K562 (cell line): Measurements from ENCODE around the gene FAM240A. TPM values are rescaled to one million over a fixed set of nuclear protein-coding genes. Genes with fewer than 3 reads are reported as not detected.

Experiments used
- ATAC-seq: fragments of 200-7000 bp; cut with Tn5 transposase; 3 replicates; pipeline ENCODE4 v1.9.1; 2020; ENCODE audit warnings: moderate library complexity
- BruUV-seq: library from RNA; stranded (reverse); fragments of 400-500 nt; replicated peaks from 2 replicates; lab custom pipeline; 2021; lab: Mats Ljungman, UMichigan
- CTCF ChIA-PET: fragments of 300-600 bp; formaldehyde crosslinking; extraction: SDS; loops from one replicate; lab custom pipeline; 2021; ENCODE audit warnings: low intra/inter-chr PET ratio; lab: Yijun Ruan, JAX
- POLR2A ChIA-PET: fragments of 300-600, 350-650 bp; sonication (Branson Sonifier 250); formaldehyde crosslinking; extraction: SDS; loops from one replicate; lab custom pipeline; 2021; ENCODE audit warnings: antibody characterized with exemption, inconsistent platforms; lab: Yijun Ruan, JAX
- DNase-seq, 4 experiments: peaks; one replicate each; pipeline versions ENCODE4 v3.0.0 to v3.0.0-alpha.2; 2011 to 2018; ENCODE audit warnings: low spot score in 3 of 4, mixed read lengths in 3 of 4; ENCODE audit errors: extremely low read depth in 1 of 4
- FAIRE-seq: peaks from 2 replicates; lab custom pipeline; 2011; peaks lifted over from hg19 to GRCh38; lab: Jason Lieb, UNC
- H2AFZ ChIP-seq: 2 replicates; pipeline ENCODE4 v1.6.0; 2011; ENCODE audit warnings: low read depth, low read length, control low read depth, inconsistent platforms
- H3K27ac ChIP-seq: fragments of 200-600 bp; 3 replicates; pipeline ENCODE4 v1.8.0; 2011; ENCODE audit warnings: low read depth, mild to moderate bottlenecking, control low read depth, inconsistent platforms, low read length, moderate library complexity, mixed read lengths; ENCODE audit errors: extremely low read depth
- H3K27me3 ChIP-seq, 2 experiments: fragments of 300-600 bp in 1 of 2; 2 replicates in 1 of 2; 3 replicates in 1 of 2; pipeline versions ENCODE4 v1.6.0 to v1.8.0; 2011; ENCODE audit warnings: inconsistent platforms in 2 of 2, low read length in 2 of 2, mild to moderate bottlenecking in 1 of 2, mixed read lengths in 1 of 2, moderate library complexity in 1 of 2; ENCODE audit not compliant: control insufficient read depth in 2 of 2, insufficient read depth in 2 of 2
- H3K36me3 ChIP-seq: fragments of 300-600 bp; 3 replicates; pipeline ENCODE4 v1.8.0; 2011; ENCODE audit warnings: mild to moderate bottlenecking, low read length, inconsistent platforms; ENCODE audit not compliant: control insufficient read depth, insufficient read depth
- H3K4me1 ChIP-seq, 2 experiments: fragments of 200-600 bp in 1 of 2; replicated peaks in 1 of 2; 2 replicates in 1 of 2; 3 replicates in 1 of 2; pipeline versions ENCODE4 v1.5.1 to v1.8.0; 2011; ENCODE audit warnings: inconsistent platforms in 2 of 2, low read length in 2 of 2, mild to moderate bottlenecking in 1 of 2, mixed read lengths in 1 of 2, moderate library complexity in 1 of 2; ENCODE audit not compliant: control insufficient read depth in 2 of 2, insufficient read depth in 2 of 2
- H3K4me2 ChIP-seq: 2 replicates; pipeline ENCODE4 v1.6.1; 2011; ENCODE audit warnings: low read length, control low read depth, inconsistent platforms, mixed read lengths; ENCODE audit not compliant: insufficient read depth
- H3K4me3 ChIP-seq: fragments of 200-600 bp; sonication (generic), shearing (Covaris generic); 2 replicates; pipeline ENCODE4 v1.5.1; 2016; ENCODE audit warnings: control low read depth, inconsistent platforms
- H3K79me2 ChIP-seq: fragments of 200-600 bp; 3 replicates; pipeline ENCODE4 v1.8.0; 2011; ENCODE audit warnings: low read length, inconsistent platforms; ENCODE audit not compliant: control insufficient read depth, insufficient read depth
- H3K9ac ChIP-seq, 2 experiments: 2 replicates each; pipeline versions ENCODE4 v1.6.0 to v1.6.1; 2011; ENCODE audit warnings: low read depth in 2 of 2, low read length in 2 of 2, control low read depth in 1 of 2, inconsistent platforms in 1 of 2, mild to moderate bottlenecking in 1 of 2, mixed read lengths in 1 of 2; ENCODE audit not compliant: insufficient read depth in 1 of 2
- H3K9me1 ChIP-seq: one replicate; pipeline ENCODE4 v1.6.0; 2011; ENCODE audit warnings: inconsistent platforms, mild to moderate bottlenecking, low read length, moderate library complexity; ENCODE audit not compliant: control insufficient read depth, insufficient read depth
- H3K9me3 ChIP-seq: replicated peaks from 2 replicates; pipeline ENCODE4 v1.5.1; 2011; ENCODE audit warnings: low read depth, low read length, inconsistent platforms; ENCODE audit not compliant: control insufficient read depth, insufficient read depth
- H4K20me1 ChIP-seq: replicated peaks from 2 replicates; pipeline ENCODE4 v1.6.1; 2011; ENCODE audit warnings: low read length, inconsistent platforms, mixed read lengths; ENCODE audit not compliant: control insufficient read depth, insufficient read depth
- C11orf30 ChIP-seq: fragments of 450-650 bp; IDR thresholded peaks from 2 replicates; pipeline ENCODE4 v1.6.1; 2016; ENCODE audit warnings: low read depth, mild to moderate bottlenecking
- SMAD4 ChIP-seq: fragments of 250-450 bp; sonication (Bioruptor Pico); conservative IDR thresholded peaks from 2 replicates; pipeline ENCODE4 v1.8.0; 2021; ENCODE audit warnings: inconsistent platforms, mild to moderate bottlenecking, moderate library complexity
- TAF9B ChIP-seq: fragments of 450-650 bp; IDR thresholded peaks from 2 replicates; pipeline ENCODE4 v1.6.1; 2018; ENCODE audit warnings: mild to moderate bottlenecking; ENCODE audit not compliant: partially characterized antibody
- ZBTB17 ChIP-seq: fragments of 450-650 bp; formaldehyde crosslinking; IDR thresholded peaks from 2 replicates; pipeline ENCODE4 v1.4.0; 2020; ENCODE audit warnings: mild to moderate bottlenecking
- ZNF316 ChIP-seq: fragments of 450-650 bp; IDR thresholded peaks from 2 replicates; pipeline ENCODE4 v1.6.1; 2016
- WGBS: fragments of 100-300 bp; shearing (Covaris generic); methylation state at CpG from one replicate; pipeline ENCODE4 v1.1.6; 2016; ENCODE audit warnings: low coverage, mixed read lengths; ENCODE audit not compliant: insufficient coverage; ENCODE audit errors: missing lambda C conversion rate; 5-methylcytosine and 5-hydroxymethylcytosine counted together
- in situ Hi-C: fragments of 300-500 bp; cut with MboI; formaldehyde crosslinking; loops from 4 replicates; pipeline ENCODE4 v1.15.0; 2018; ENCODE audit warnings: inconsistent platforms, mixed read lengths
- intact Hi-C: fragments of 100-400 bp; cut with micrococcal nuclease; formaldehyde crosslinking; loops from 2 replicates; pipeline ENCODE4 v1.14.2; 2022
- polyA plus RNA-seq, 8 experiments: library from polyadenylated mRNA; depleted of rRNA in 4 of 8; stranded (reverse) in 5 of 8; unstranded in 3 of 8; fragments of >200 nt; fragmentation: Nextera tagmentation in 2 of 8; fragmentation: Illumina TruSeq in 1 of 8; extraction: Ambion mirVana in 2 of 8; extraction: Trizol in 1 of 8; gene quantifications; 2 replicates each; pipeline versions ENCODE4 v1.2.1 to v1.2.3, GENCODE V29; 2011 to 2014; ENCODE audit warnings: inconsistent platforms in 1 of 8, missing spikeins in 1 of 8
- total RNA-seq, 7 experiments: library from RNA; depleted of rRNA in 6 of 7; stranded (reverse); fragments of >200 nt in 6 of 7; fragmentation: Illumina TruSeq in 2 of 7; extraction: Trizol in 2 of 7; gene quantifications; 2 replicates each; pipeline versions ENCODE4 v1.2.1 to v1.2.3, GENCODE V29; 2011 to 2021; ENCODE audit warnings: low replicate concordance in 1 of 7

FAM240A gene
- total and polyA plus RNA-seq, 9 of the 15 experiments (the other 6 are each of a cell fraction or from before 2014, with no cell fraction given): not detected

DNA sequence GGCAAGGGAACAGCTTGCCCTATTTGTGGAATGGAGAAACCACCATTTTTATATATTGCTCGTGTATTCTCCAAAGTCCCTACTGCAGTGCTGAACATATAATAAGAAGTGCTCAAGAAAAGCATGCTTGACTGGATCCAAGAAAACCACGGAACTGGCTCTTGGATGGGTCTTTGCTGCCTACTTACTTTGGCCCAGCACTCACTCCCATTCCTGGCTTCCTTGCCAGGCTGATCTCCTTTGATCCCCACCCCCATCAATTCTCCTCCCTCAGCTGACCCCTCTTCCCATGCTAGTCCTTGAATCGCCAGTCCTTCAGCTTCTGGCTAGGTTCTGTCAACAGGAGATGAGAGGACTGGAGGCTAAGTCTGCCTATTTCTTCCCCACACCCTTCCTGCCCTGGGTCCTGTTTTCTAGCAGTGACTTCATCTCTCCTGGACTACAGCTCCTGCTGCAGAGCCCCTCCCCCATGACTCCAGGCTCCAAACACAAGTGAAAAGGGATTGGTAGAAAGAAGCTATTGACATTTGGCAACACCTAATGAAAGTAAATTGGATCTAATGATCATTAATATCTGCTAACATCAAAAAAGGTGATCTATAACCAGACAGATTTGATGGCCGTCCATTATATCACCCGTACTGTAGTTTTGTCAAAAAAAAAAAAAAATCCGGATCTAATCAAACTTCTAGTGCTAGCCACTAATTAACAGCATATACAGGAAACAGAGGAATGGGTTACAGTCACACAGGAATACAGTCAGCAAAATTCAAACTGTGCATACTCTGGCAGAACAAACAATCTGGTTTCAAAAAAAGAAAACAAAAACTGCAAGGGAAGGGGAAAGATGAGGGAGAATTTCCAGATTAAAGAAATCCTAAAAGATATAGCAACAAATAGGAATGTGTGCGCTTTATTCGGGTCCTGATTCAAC is 7.8 kb downstream of the FAM240A start:
- no peaks in the 10 kb centered on the region for H3K9me1 ChIP-seq
- no peaks in the 10 kb centered on the region for H4K20me1 ChIP-seq
- CTCF ChIA-PET: no interaction called here
- H3K79me2 ChIP-seq: no peaks in the 10 kb centered on the region
- no peaks in the 10 kb centered on the region for H3K36me3 ChIP-seq
- no TSS peak for BruUV-seq
- in situ Hi-C loops (no loop called here), intact Hi-C loops (no loop called here)
- H3K4me1 ChIP-seq: no peaks in the 10 kb centered on the region
- no peak overlapping the region for H3K27ac ChIP-seq
- H3K9ac ChIP-seq: no peak overlapping the region
- no peak for DNase-seq
- H3K9me3 ChIP-seq: no peaks in the 10 kb centered on the region
- no peak overlapping the region for H3K4me3 ChIP-seq
- peaks cover 34 to 44% of the 10 kb centered on the region in 2 experiments for H3K27me3 ChIP-seq
- TF ChIP-seq TAF9B (no peak), ZBTB17 (CRISPR knock-in tag) (peak; percentile 28; the same call in 1 of the 2 replicates), SMAD4 (CRISPR knock-in tag) (no peak), C11orf30 (peak; percentile 31; the same call in 1 of the 2 replicates), ZNF316 (0 out of 2 replicates have a peak, but pooled peaks have one; percentile 19)
- TF ChIP-seq, all 486 proteins: peak for 3
- ATAC-seq: peak; percentile 41; the same call in 1 of the 3 replicates
- 0% methylated on average over 8 of the region's 8 CpGs for WGBS
- FAIRE-seq: no peak
- Histone ChIP-seq H2AFZ (no peak overlapping the region), H3K4me2 (no peak overlapping the region)
- POLR2A ChIA-PET: interaction anchor here (0.6 to 1.9 kb wide), 5 partner anchors 10 to 292 kb away, joined by 3 to 5 read pairs (median 3); no protein-coding TSS in a partner anchor
